ENCODE measurements around the gene POU6F2. TPM values are rescaled to one million over a fixed set of nuclear protein-coding genes. Genes with fewer than 3 reads are reported as not detected.

POU6F2 gene
- total and polyA plus RNA-seq, 9 of the 15 experiments (the other 6 are each of a cell fraction or from before 2014, with no cell fraction given): 0.29 to 1.5 (median 0.96) TPM

DNA sequence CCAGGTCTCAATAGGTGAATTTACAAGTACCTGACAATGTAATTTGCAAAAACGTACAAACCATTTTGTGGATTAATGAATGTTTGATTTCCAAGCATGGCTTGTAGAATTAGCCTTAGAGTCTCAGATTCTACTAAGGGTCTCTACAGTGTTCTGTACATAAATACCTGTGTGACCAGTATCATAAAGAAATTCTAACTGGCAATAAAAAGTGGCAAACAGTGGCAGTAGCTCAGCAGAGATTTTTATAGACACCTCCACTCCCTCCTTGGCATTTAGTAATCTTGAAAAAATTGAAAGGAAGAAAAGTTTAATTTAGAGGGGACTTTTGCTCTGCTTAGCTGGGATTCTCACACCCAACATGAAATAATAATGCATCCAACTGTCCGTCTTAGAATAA lies 220.8 kb downstream of the POU6F2 start:
- no peak for TF ChIP-seq MCM2 (IDR thresholded peaks at IDR 0.05; ENCODE audit: low read depth)
- no peak for TF ChIP-seq NFE2L1 (tag; IDR thresholded peaks at IDR 0.05; ENCODE audit: borderline replicate concordance, low read depth)
- TF ChIP-seq, protein P1, sequence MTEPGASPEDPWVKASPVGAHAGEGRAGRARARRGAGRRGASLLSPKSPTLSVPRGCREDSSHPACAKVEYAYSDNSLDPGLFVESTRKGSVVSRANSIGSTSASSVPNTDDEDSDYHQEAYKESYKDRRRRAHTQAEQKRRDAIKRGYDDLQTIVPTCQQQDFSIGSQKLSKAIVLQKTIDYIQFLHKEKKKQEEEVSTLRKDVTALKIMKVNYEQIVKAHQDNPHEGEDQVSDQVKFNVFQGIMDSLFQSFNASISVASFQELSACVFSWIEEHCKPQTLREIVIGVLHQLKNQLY (CRISPR knock-in tag; conservative IDR thresholded peaks at IDR 0.05): no peak
- Histone ChIP-seq H3K9me3 (replicated peaks; ENCODE audit: control insufficient read depth, insufficient read depth, low read depth, low read length) (no peaks in the 10 kb centered on the region; the same call in 1 of the 2 replicates), H4K20me1 (replicated peaks; ENCODE audit: control insufficient read depth, insufficient read depth, low read length) (no peaks in the 10 kb centered on the region; the same call in 1 of the 2 replicates), H3K9me1 (ENCODE audit: control insufficient read depth, insufficient read depth, low read length) (no peaks in the 10 kb centered on the region), H3K27ac (ENCODE audit: extremely low read depth, low read depth, low read length) (no peak overlapping the region), H3K79me2 (ENCODE audit: control insufficient read depth, insufficient read depth, low read length) (no peaks in the 10 kb centered on the region), H3K9ac (ENCODE audit: insufficient read depth in 1 of 2, low read depth in 2 of 2, low read length in 2 of 2) (no peak overlapping the region), H3K27me3 (ENCODE audit: control insufficient read depth in 2 of 2, insufficient read depth in 2 of 2, low read length in 2 of 2) (peaks cover 2 to 7% of the 10 kb centered on the region in 2 experiments; a peak in 2 of 5 replicates), H3K4me2 (ENCODE audit: insufficient read depth, low read length) (no peak overlapping the region), H3K4me3 (no peak overlapping the region), H3K36me3 (ENCODE audit: control insufficient read depth, insufficient read depth, low read length) (no peaks in the 10 kb centered on the region), H2AFZ (ENCODE audit: low read depth, low read length) (no peak overlapping the region), H3K4me1 (replicated peaks in 1 of 2; ENCODE audit: control insufficient read depth in 2 of 2, insufficient read depth in 2 of 2, low read length in 2 of 2) (no peaks in the 10 kb centered on the region)
- CTCF ChIA-PET (ENCODE audit: low intra/inter-chr PET ratio): no interaction called here
- in situ Hi-C loops (cut with MboI) (no loop called here), intact Hi-C loops (cut with micrococcal nuclease) (no loop called here)
- no peak for ATAC-seq
- no peak for DNase-seq (ENCODE audit: extremely low read depth in 1 of 4, low spot score in 3 of 4)
- FAIRE-seq: no peak
- 3% methylated on average over 2 of the region's 2 CpGs for WGBS (ENCODE audit: insufficient coverage, low coverage, missing lambda C conversion rate)
- POLR2A ChIA-PET: interaction anchor here (1.0 to 1.3 kb wide), 2 partner anchors 11 to 13 kb away, joined by 3 read pairs; no protein-coding TSS in a partner anchor
- no TSS peak for BruUV-seq (replicated peaks)

DNA sequence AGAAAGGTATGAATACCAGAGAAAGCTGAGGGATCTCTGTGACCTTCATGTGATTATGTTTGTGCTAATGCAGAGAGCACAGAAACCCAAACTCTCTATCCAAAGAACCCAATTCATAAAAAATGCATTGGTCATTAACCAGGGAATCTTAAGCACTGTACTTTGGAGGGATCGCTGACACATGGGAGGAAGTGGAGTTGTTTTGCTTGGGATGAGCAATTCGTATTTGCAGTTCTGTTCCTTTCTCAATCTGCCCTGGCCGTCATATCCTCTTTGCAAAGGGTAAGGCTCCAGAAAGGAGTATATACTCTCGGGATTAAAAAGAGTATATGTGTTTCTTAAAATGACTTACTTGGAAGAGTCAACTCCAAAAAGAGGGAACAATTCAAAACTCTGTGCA lies 221.3 kb downstream of the POU6F2 start:
- Histone ChIP-seq H3K4me1 (replicated peaks in 1 of 2; ENCODE audit: control insufficient read depth in 2 of 2, insufficient read depth in 2 of 2, low read length in 2 of 2) (no peaks in the 10 kb centered on the region), H3K9me3 (replicated peaks; ENCODE audit: control insufficient read depth, insufficient read depth, low read depth, low read length) (no peaks in the 10 kb centered on the region; the same call in 1 of the 2 replicates), H2AFZ (ENCODE audit: low read depth, low read length) (no peak overlapping the region), H3K9me1 (ENCODE audit: control insufficient read depth, insufficient read depth, low read length) (no peaks in the 10 kb centered on the region), H3K9ac (ENCODE audit: insufficient read depth in 1 of 2, low read depth in 2 of 2, low read length in 2 of 2) (no peak overlapping the region), H3K79me2 (ENCODE audit: control insufficient read depth, insufficient read depth, low read length) (no peaks in the 10 kb centered on the region), H3K36me3 (ENCODE audit: control insufficient read depth, insufficient read depth, low read length) (no peaks in the 10 kb centered on the region), H3K4me2 (ENCODE audit: insufficient read depth, low read length) (no peak overlapping the region), H3K4me3 (no peak overlapping the region), H3K27me3 (ENCODE audit: control insufficient read depth in 2 of 2, insufficient read depth in 2 of 2, low read length in 2 of 2) (peaks cover 2 to 7% of the 10 kb centered on the region in 2 experiments; a peak in 2 of 5 replicates), H4K20me1 (replicated peaks; ENCODE audit: control insufficient read depth, insufficient read depth, low read length) (no peaks in the 10 kb centered on the region; the same call in 1 of the 2 replicates), H3K27ac (ENCODE audit: extremely low read depth, low read depth, low read length) (no peak overlapping the region)
- intact Hi-C loops (cut with micrococcal nuclease): no loop called here
- CTCF ChIA-PET (ENCODE audit: low intra/inter-chr PET ratio): no interaction called here
- no peak for FAIRE-seq
- WGBS (ENCODE audit: insufficient coverage, low coverage, missing lambda C conversion rate): 0% methylated on average over 4 of the region's 4 CpGs
- no peak for ATAC-seq
- no peak for DNase-seq (ENCODE audit: extremely low read depth in 1 of 4, low spot score in 3 of 4)
- BruUV-seq (replicated peaks): no TSS peak
- in situ Hi-C loops (cut with MboI): no loop called here
- POLR2A ChIA-PET: interaction anchor here (1.0 to 1.3 kb wide), 2 partner anchors 12 to 13 kb away, joined by 3 read pairs; no protein-coding TSS in a partner anchor
- TF ChIP-seq TGIF2 (CRISPR knock-in tag; IDR thresholded peaks at IDR 0.05) (no peak), ZZZ3 (IDR thresholded peaks at IDR 0.05) (no peak), HDAC2 (IDR thresholded peaks at IDR 0.05) (no peak), SMAD3 (CRISPR knock-in tag; conservative IDR thresholded peaks at IDR 0.05) (no peak), SLC30A9 (CRISPR knock-in tag; IDR thresholded peaks at IDR 0.05) (no peak), MCM7 (IDR thresholded peaks at IDR 0.05) (no peak), NR2F6 (CRISPR knock-in tag; IDR thresholded peaks at IDR 0.05) (no peak), HNRNPH1 (optimal IDR thresholded peaks at IDR 0.05; ENCODE audit: low read depth, low read length) (no peak), U2AF1 (optimal IDR thresholded peaks at IDR 0.05; ENCODE audit: low read depth, low read length) (no peak)
- TF ChIP-seq, protein P2, sequence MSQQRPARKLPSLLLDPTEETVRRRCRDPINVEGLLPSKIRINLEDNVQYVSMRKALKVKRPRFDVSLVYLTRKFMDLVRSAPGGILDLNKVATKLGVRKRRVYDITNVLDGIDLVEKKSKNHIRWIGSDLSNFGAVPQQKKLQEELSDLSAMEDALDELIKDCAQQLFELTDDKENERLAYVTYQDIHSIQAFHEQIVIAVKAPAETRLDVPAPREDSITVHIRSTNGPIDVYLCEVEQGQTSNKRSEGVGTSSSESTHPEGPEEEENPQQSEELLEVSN (IDR thresholded peaks at IDR 0.05; ENCODE audit: borderline replicate concordance in 1 of 2, extremely low read depth in 1 of 2, insufficient read depth in 1 of 2, insufficient read length in 1 of 2, low read depth in 1 of 2, low read length in 1 of 2, poor library complexity in 1 of 2, severe bottlenecking in 1 of 2): no peak
